SU-DHL-6 (cell line): ENCODE data around the gene HERC4.

ENCODE experiments used
- H2AFZ ChIP-seq: fragments of 200-600 bp; sonication (generic); 2 replicates; pipeline ENCODE4 v1.6.1; 2014; ENCODE audit warnings: low read depth, mild to moderate bottlenecking, moderate library complexity, mixed read lengths, antibody characterized with exemption, low read length; ENCODE audit not compliant: severe bottlenecking
- H3F3A ChIP-seq: fragments of 200-600 bp; shearing (Covaris generic); 2 replicates; pipeline ENCODE4 v1.6.0; 2016; ENCODE audit warnings: antibody characterized with exemption, mild to moderate bottlenecking; ENCODE audit not compliant: insufficient read depth
- H3K27ac ChIP-seq: fragments of 200-600 bp; sonication (generic); 2 replicates; pipeline ENCODE4 v1.5.1; 2016; ENCODE audit warnings: low read depth, mild to moderate bottlenecking, low read length, moderate library complexity, mixed read lengths
- H3K27me3 ChIP-seq: fragments of 200-600 bp; sonication (generic), shearing (Covaris generic); 2 replicates; pipeline ENCODE4 v1.6.0; 2014; ENCODE audit warnings: mild to moderate bottlenecking, low read length
- H3K36me3 ChIP-seq: fragments of 200-600 bp; sonication (generic); 2 replicates; pipeline ENCODE4 v1.6.1; 2014; ENCODE audit warnings: mild to moderate bottlenecking, low read length, mixed read lengths
- H3K4me2 ChIP-seq: fragments of 300-600, 200-600 bp; shearing (Covaris generic), sonication (generic); 2 replicates; pipeline ENCODE4 v1.6.0; 2014; ENCODE audit warnings: low read length, low read depth, mild to moderate bottlenecking; ENCODE audit not compliant: poor library complexity, severe bottlenecking
- H3K4me3 ChIP-seq: fragments of 200-600 bp; sonication (generic); 2 replicates; pipeline ENCODE4 v1.5.1; 2014; ENCODE audit warnings: antibody characterized with exemption, low read length, mild to moderate bottlenecking, mixed read lengths; ENCODE audit not compliant: insufficient read depth, poor library complexity, severe bottlenecking
- H3K79me2 ChIP-seq: fragments of 200-600 bp; sonication (generic); 2 replicates; pipeline ENCODE4 v1.6.1; 2014; ENCODE audit warnings: mild to moderate bottlenecking, low read length, moderate library complexity; ENCODE audit not compliant: insufficient read depth
- H3K9ac ChIP-seq: fragments of 200-600 bp; sonication (generic); 2 replicates; pipeline ENCODE4 v1.7.0; 2014; ENCODE audit warnings: mild to moderate bottlenecking, low read length
- H3K9me2 ChIP-seq: fragments of 200-600 bp; sonication (generic); replicated peaks from 2 replicates; pipeline ENCODE4 v1.6.1; 2014; ENCODE audit warnings: low read length; ENCODE audit not compliant: insufficient read depth
- H3K9me3 ChIP-seq: fragments of 200-600 bp; sonication (generic); 2 replicates; pipeline ENCODE4 v1.6.1; 2014; ENCODE audit warnings: low read length, mixed read lengths; ENCODE audit not compliant: insufficient read depth
- H4K20me1 ChIP-seq: fragments of 200-600 bp; sonication (generic); 2 replicates; pipeline ENCODE4 v1.6.1; 2014; ENCODE audit warnings: low read depth, mild to moderate bottlenecking, antibody characterized with exemption, low read length, moderate library complexity, mixed read lengths
- EZH2phosphoT487 ChIP-seq: fragments of 200-600 bp; sonication (generic), shearing (Covaris generic); conservative IDR thresholded peaks from 2 replicates; pipeline ENCODE4 v1.6.1; 2018; ENCODE audit warnings: mild to moderate bottlenecking, antibody characterized with exemption, low read length, moderate library complexity, mixed read lengths
- TF ChIP-seq, protein P1 (sequence below): fragments of 200-600 bp; sonication (generic); IDR thresholded peaks from one replicate; pipeline ENCODE4 v1.5.1; 2017; ENCODE audit warnings: antibody characterized with exemption, mild to moderate bottlenecking, low read length, moderate library complexity; ENCODE audit not compliant: insufficient read depth, poor library complexity, severe bottlenecking

HERC4 gene

DNA sequence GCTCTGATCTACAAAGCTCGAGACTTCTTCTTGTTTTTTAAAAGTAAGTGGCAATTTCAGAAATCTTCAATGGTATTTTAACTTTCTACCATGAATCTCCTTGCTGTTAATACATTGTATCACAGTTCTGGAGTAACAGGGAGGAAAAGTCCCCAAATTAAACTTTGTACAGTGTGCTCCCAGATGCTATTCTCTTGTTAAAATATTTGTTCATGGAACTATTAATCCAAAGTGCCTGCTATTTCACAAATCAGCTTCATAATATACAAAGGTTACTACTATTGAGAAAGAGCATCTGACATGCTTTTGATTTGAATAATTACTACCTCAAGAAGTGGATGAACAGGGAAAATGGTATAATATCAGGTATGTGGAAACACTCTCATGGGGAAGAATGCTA is 154.0 kb downstream of the HERC4 start:
- no peaks in the 10 kb centered on the region for H3K9me2 ChIP-seq
- H3K79me2 ChIP-seq: no peaks in the 10 kb centered on the region
- H3K9ac ChIP-seq: no peak overlapping the region
- H3K4me2 ChIP-seq: no peak overlapping the region
- no peak overlapping the region for H3K4me3 ChIP-seq
- H3K27me3 ChIP-seq: no peaks in the 10 kb centered on the region
- H4K20me1 ChIP-seq: no peaks in the 10 kb centered on the region
- H3K36me3 ChIP-seq: peaks cover 41% of the 10 kb centered on the region
- TF ChIP-seq, protein P1, sequence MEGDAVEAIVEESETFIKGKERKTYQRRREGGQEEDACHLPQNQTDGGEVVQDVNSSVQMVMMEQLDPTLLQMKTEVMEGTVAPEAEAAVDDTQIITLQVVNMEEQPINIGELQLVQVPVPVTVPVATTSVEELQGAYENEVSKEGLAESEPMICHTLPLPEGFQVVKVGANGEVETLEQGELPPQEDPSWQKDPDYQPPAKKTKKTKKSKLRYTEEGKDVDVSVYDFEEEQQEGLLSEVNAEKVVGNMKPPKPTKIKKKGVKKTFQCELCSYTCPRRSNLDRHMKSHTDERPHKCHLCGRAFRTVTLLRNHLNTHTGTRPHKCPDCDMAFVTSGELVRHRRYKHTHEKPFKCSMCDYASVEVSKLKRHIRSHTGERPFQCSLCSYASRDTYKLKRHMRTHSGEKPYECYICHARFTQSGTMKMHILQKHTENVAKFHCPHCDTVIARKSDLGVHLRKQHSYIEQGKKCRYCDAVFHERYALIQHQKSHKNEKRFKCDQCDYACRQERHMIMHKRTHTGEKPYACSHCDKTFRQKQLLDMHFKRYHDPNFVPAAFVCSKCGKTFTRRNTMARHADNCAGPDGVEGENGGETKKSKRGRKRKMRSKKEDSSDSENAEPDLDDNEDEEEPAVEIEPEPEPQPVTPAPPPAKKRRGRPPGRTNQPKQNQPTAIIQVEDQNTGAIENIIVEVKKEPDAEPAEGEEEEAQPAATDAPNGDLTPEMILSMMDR: no peak
- TF ChIP-seq EZH2phosphoT487: no peak
- no peak overlapping the region for H3K27ac ChIP-seq
- H3F3A ChIP-seq: peaks cover 35% of the 10 kb centered on the region; the same call in 1 of the 2 replicates
- no peaks in the 10 kb centered on the region for H3K9me3 ChIP-seq
- H2AFZ ChIP-seq: no peak overlapping the region

DNA sequence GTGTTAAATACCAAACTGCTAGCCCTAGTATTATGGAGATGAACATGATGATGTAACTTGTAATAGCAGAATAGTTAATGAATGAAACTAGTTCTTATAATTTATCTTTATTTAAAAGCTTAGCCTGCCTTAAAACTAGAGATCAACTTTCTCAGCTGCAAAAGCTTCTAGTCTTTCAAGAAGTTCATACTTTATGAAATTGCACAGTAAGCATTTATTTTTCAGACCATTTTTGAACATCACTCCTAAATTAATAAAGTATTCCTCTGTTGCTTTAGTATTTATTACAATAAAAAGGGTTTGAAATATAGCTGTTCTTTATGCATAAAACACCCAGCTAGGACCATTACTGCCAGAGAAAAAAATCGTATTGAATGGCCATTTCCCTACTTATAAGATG is 157.4 kb downstream of the HERC4 start:
- H3K79me2 ChIP-seq: no peaks in the 10 kb centered on the region
- no peaks in the 10 kb centered on the region for H3K9me3 ChIP-seq
- no peak overlapping the region for H3K4me2 ChIP-seq
- peaks cover 36% of the 10 kb centered on the region; the same call in 1 of the 2 replicates for H3F3A ChIP-seq
- no peaks in the 10 kb centered on the region for H3K27me3 ChIP-seq
- no peak overlapping the region for H3K4me3 ChIP-seq
- peaks cover 50% of the 10 kb centered on the region for H3K36me3 ChIP-seq
- H2AFZ ChIP-seq: no peak overlapping the region
- no peak overlapping the region for H3K27ac ChIP-seq
- no peak for TF ChIP-seq EZH2phosphoT487
- TF ChIP-seq, protein P1: no peak
- no peaks in the 10 kb centered on the region for H4K20me1 ChIP-seq
- H3K9ac ChIP-seq: no peak overlapping the region
- H3K9me2 ChIP-seq: no peaks in the 10 kb centered on the region

DNA sequence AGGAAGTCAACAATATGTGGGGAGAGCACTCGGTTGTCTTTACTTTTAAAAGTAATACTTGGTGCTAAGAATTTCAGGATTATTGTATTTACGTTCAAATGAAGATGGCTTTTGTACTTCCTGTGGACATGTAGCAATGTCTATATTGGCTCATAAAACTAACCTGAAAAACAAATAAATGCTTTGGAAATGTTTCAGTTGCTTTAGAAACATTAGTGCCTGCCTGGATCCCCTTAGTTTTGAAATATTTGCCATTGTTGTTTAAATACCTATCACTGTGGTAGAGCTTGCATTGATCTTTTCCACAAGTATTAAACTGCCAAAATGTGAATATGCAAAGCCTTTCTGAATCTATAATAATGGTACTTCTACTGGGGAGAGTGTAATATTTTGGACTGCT is 157.9 kb downstream of the HERC4 start:
- Histone ChIP-seq H4K20me1 (no peaks in the 10 kb centered on the region), H3F3A (peaks cover 36% of the 10 kb centered on the region; the same call in 1 of the 2 replicates), H3K9me2 (no peaks in the 10 kb centered on the region), H3K79me2 (no peaks in the 10 kb centered on the region), H3K4me2 (no peak overlapping the region), H3K27me3 (no peaks in the 10 kb centered on the region), H3K4me3 (no peak overlapping the region), H2AFZ (no peak overlapping the region), H3K9ac (no peak overlapping the region), H3K9me3 (no peaks in the 10 kb centered on the region), H3K27ac (no peak overlapping the region), H3K36me3 (peaks cover 50% of the 10 kb centered on the region; the same call in 1 of the 2 replicates)
- no peak for TF ChIP-seq EZH2phosphoT487
- TF ChIP-seq, protein P1: no peak
